GM12865 (cell line): Measurements from ENCODE around the gene TAF11L2.
A peak's percentile ranks its signal among the peaks of the same experiment; 100 is the strongest.
"Not testable (repeated sequence)": the region's sequence is repeated elsewhere in the genome, so short reads cannot be mapped to it uniquely, and the experiment has no call there.

Experiments used
- DNase-seq: peaks from one replicate; pipeline ENCODE4 v3.0.0; 2010; ENCODE audit warnings: low read depth
- H3K4me3 ChIP-seq: 2 replicates; pipeline ENCODE4 v1.5.1; 2011; ENCODE audit warnings: mild to moderate bottlenecking, low read depth, low read length, control low read depth
- CTCF ChIP-seq: IDR thresholded peaks from 2 replicates; pipeline ENCODE4 v1.5.1; 2011; ENCODE audit warnings: low read length, control low read depth, low read depth, inconsistent platforms; ENCODE audit not compliant: insufficient read depth; ENCODE audit errors: missing control alignments

TAF11L2 gene

GRCh38 chr5:17497446-17497845, 585 bp upstream of the TAF11L2 start:
- TF ChIP-seq CTCF: no peak
- no peak overlapping the region for H3K4me3 ChIP-seq
- no peak for DNase-seq

- no peak overlapping the region for H3K4me3 ChIP-seq
- DNase-seq: no peak
- no peak for TF ChIP-seq CTCF
Measured at GRCh38 chr5:17511775-17512325, 13.8 kb downstream of the TAF11L2 start.

GRCh38 chr5:17517526-17517925, 19.5 kb downstream of the TAF11L2 start:
- not testable (repeated sequence) for H3K4me3 ChIP-seq, DNase-seq

GRCh38 chr5:17518067-17518466, 20.0 kb downstream of the TAF11L2 start, which contains the start of gene TAF11L3:
Gene TAF11L3 (plus strand): TSS chr5:17518367.
- not testable (repeated sequence) for DNase-seq, H3K4me3 ChIP-seq

GRCh38 chr5:17519508-17519907, 21.5 kb downstream of the TAF11L2 start:
- DNase-seq, H3K4me3 ChIP-seq: not testable (repeated sequence)

GRCh38 chr5:17521501-17521900, 23.5 kb downstream of the TAF11L2 start, which contains the start of gene TAF11L4:
Gene TAF11L4 (plus strand): TSS chr5:17521801.
- H3K4me3 ChIP-seq, DNase-seq: not testable (repeated sequence)

- not testable (repeated sequence) for DNase-seq, H3K4me3 ChIP-seq
Measured at GRCh38 chr5:17524935-17525334, 26.9 kb downstream of the TAF11L2 start, which contains the start of gene TAF11L5. Gene TAF11L5 (plus strand): TSS chr5:17525235.

GRCh38 chr5:17526504-17526903, 28.5 kb downstream of the TAF11L2 start:
- not testable (repeated sequence) for H3K4me3 ChIP-seq
- DNase-seq: peak; percentile 26

GRCh38 chr5:17528369-17528768, 30.3 kb downstream of the TAF11L2 start, which contains the start of gene TAF11L6:
Gene TAF11L6 (plus strand): TSS chr5:17528669.
- DNase-seq, H3K4me3 ChIP-seq: not testable (repeated sequence)
